ENCODE results near the gene YIPF2.

YIPF2 gene

DNA sequence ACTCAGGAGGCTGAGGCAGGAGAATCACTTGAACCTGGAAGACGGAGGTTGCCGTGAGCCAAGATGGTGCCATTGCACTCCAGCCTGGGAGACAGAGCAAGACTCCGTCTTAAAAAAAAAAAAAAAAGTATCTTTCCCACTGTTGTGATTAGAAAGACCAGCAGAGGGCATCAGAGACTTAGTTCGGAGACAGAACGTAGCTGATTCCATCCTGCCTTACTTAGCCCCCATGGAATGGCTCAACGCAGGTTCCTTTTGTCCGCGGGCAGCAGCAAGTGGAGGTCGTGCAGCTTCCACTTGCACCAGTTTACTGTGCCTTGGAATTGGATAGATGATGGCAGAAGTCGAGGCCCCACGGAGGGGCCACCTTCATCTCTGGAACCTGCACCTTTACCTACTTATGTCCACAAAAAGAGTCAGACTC is 8.2 kb upstream of the YIPF2 start:
- DNase-seq: peak; percentile 73

DNA sequence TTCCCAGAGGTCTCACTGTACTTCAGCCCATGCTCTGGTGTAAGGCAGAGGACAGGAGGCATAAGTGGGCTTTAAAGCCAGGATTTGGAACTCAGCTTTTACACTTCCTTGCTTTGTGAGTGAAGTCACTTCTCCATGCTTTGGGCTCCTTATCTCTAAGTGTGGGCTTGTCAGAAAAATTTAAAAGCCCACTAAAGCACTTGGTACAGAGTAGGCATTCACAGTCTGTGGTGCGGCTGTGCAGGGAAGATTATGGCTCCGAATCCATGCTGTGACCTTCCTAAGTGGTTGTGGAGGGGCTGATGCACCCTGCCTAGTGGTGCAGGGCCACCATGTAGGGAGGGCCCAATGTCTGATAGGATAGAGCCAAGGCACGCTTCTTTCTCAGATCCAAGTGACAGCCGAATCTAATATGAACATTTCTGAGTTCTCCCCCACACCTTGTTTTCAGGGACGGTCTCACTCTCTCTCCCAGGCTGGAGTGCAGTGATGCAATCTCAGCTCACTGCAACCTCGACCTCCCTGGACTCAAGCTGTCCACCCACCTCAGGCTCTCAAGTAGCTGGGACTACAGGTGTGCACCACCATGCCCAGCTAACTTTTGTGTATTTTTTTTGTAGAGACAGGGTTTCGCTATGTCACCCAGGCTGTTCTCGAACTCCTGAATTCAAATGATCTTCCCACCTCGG is 7.1 kb upstream of the YIPF2 start:
- no peak for DNase-seq

DNA sequence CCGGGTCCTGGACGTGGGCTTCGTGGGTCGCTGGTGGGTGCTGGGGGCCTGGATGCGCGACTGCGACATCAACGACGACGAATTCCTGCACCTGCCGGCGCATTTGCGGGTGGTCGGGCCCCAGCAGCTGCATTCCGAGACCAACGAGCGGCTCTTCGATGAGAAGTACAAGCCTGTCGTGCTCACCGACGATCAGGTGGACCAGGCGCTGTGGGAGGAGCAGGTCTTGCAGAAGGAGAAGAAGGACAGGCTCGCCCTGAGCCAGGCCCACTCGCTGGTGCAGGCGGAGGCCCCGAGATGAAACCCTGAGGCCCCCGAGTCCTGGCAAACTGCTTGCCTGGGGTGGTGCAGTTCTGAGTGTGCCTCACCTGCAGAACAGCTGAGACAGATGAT is 959 bp upstream of the YIPF2 start:
- DNase-seq: no peak

DNA sequence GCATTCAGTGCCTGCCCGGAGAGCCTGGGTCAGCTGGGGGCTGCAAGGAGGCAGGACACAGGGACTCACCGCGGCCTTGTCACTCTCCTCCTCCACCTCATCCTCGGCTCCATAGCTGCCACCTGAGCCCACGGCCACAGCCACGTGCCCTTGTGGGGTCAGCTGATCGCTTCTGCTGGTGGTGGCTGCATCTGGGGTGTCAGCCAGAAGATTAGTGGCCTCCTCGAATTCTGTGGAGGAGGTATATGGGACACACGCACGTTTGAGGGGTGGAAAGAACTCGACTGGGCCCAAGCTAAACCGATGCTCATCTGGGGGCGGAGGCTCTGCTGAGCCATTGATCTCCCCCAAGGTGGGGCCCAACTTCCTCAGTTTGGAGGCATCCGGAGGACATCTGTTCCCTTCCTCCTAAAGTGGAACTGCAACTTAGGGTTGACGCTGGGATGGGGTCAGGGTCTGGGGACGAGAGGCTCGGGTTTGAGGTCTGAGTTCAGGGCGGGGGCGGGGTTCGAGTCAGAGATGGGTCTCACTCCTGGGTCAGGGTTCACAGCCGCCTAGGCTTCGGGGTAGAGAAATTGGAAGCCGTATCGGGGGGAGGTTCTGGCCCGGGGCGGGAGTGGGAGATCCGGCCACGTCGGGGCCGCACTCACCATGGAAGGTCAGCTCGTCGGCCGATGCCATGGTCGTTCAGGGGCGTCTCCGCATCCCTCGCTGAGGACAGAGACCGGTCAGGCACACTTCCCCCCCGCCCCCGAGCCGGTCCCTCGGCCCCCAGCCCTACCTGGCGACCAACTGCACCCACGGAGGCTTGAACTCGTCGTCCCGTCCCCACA is 493 bp downstream of the YIPF2 start:
- DNase-seq: no peak

DNA sequence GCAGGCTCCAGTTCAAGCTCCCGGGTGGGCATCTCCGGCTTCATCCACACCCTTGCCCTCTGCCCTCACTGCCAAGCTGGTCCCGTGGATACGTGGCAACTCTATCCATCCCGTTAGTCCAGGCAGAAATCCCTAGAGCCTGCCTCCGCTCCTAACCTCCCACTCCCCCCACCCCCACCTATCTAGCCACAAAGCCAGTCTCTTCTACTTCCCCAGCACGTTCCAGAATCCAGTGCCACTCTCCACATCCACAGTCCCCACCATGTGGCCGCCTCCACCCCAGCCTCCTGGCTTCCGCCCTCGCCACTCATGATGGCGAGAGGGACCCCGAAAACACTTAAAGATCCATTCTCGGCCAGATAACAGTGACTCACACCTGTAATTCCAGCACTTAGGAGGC is 3.8 kb downstream of the YIPF2 start:
- DNase-seq: no peak

DNA sequence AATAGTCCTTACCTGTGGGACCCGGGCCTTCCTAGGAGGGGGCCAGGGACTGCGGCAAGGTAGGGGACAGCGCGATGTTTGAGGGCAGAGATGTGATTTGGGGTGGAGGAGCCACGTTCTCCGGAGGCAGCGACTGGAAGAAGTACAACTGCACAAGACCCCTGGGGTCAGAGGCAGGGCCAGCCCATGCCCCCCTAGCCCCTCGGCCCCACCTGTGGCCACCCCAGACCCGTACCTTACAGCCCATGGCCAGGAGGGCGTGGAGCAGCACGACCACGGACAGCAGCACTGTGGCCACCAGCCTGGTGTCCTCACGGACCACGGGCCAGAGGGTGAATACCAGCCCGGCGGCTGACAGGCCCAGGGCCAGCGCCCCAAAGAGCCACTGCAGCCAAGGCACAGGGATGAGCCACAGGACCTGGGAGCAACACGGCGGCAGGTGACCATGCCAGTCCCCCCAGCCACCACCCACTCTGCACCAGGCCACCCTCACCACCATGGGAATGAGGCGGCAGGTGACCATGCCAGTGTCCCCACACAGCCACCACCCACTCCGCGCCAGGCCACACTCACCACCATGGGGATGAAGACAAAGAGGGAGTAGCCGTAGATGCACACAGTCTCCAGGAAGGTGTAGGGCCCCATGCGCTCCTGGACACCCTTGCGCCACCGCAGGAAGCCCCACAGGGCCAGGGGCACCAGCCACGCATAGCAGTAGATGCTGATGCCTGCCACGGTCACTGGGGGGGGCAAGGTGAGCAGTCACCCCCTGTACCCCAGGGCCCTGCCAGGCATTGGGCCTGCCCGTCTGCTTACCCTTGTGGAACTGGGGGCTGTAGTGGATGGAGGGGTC is 5.0 kb downstream of the YIPF2 start:
- DNase-seq: no peak

DNA sequence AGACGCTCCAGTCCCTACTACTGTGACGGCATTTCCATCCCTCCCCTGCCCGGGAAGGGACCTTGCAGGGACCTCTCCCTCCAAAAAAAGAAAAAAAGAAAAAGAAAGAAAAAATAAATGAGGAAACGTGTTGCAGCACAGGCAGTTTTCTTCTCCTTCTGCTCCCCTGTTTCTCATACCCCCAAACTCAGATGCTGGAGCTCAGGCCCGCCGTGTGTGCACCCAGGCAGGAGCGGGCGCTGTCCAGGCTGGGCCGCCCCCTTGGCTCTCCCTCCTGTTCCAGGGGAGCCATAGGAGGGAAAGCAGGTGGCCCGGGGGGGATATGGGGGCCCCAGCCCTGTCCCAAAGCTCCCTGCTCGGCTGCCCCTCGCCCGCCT is 5.8 kb downstream of the YIPF2 start:
- DNase-seq: no peak

DNA sequence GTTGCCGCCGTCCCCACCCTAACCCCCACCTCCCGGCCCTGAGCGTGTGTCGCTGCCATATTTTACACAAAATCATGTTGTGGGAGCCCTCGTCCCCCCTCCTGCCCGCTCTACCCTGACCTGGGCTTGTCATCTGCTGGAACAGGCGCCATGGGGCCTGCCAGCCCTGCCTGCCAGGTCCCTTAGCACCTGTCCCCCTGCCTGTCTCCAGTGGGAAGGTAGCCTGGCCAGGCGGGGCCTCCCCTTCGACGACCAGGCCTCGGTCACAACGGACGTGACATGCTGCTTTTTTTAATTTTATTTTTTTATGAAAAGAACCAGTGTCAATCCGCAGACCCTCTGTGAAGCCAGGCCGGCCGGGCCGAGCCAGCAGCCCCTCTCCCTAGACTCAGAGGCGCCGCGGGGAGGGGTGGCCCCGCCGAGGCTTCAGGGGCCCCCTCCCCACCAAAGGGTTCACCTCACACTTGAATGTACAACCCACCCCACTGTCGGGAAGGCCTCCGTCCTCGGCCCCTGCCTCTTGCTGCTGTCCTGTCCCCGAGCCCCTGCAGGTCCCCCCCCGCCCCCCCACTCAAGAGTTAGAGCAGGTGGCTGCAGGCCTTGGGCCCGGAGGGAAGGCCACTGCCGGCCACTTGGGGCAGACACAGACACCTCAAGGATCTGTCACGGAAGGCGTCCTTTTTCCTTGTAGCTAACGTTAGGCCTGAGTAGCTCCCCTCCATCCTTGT is 6.4 kb downstream of the YIPF2 start:
- no peak for DNase-seq

DNA sequence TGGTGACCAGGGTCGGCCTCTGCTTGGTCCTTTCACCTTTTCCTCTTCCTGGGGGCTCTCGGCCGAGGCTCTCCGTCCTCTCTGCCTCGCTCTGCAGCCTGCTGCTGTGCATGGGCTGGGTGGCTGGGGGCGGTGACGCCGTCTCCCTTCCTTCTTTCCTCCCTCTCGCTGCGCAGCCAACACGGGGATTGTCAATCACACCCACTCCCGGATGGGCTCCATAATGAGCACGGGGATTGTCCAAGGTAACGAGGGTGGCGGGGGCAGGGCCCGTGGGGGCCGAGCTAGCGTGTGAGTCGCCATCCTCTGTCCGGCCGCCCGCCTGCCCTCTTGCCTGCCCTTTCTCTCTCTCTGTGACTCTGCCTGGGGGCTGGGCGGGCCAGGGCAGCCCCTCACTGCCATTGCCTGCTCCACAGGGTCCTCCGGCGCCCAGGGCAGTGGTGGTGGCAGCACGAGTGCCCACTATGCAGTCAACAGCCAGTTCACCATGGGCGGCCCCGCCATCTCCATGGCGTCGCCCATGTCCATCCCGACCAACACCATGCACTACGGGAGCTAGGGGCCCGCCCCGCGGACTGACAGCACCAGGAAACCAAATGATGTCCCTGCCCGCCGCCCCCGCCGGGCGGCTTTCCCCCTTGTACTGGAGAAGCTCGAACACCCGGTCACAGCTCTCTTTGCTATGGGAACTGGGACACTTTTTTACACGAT is 7.1 kb downstream of the YIPF2 start:
- no peak for DNase-seq

DNA sequence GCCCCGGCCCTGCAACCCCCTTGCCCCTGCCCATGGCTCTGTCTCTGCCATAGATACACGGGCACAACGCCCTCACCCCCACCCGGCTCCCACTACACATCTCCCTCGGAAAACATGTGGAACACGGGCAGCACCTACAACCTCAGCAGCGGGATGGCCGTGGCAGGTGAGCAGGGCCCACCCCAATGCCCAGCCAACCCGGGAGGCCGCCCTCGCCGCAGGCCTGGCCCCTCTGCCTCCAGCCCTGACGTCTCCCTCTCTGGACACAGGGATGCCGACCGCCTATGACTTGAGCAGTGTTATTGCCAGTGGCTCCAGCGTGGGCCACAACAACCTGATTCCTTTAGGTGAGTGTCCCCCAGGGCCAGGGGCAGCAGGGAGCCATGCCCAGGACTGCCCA is 7.7 kb downstream of the YIPF2 start:
- DNase-seq: no peak

DNA sequence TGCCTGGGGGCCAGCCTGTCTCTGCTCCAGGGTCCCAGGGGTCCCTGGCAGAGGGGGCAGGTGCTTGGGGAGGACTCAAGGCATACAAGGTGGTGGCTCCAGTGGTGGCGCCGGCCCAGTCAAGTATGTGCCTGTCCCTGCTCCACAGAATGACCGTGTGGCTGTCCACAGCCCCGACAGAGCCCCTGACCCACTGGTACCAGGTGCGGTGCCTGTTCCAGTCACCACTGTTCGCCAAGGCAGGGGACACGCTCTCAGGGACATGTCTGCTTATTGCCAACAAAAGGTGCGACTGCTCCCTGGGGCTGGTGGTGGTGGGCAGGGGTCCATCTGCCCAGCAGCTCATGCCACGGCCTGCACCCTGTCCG is 8.2 kb downstream of the YIPF2 start:
- no peak for DNase-seq

DNA sequence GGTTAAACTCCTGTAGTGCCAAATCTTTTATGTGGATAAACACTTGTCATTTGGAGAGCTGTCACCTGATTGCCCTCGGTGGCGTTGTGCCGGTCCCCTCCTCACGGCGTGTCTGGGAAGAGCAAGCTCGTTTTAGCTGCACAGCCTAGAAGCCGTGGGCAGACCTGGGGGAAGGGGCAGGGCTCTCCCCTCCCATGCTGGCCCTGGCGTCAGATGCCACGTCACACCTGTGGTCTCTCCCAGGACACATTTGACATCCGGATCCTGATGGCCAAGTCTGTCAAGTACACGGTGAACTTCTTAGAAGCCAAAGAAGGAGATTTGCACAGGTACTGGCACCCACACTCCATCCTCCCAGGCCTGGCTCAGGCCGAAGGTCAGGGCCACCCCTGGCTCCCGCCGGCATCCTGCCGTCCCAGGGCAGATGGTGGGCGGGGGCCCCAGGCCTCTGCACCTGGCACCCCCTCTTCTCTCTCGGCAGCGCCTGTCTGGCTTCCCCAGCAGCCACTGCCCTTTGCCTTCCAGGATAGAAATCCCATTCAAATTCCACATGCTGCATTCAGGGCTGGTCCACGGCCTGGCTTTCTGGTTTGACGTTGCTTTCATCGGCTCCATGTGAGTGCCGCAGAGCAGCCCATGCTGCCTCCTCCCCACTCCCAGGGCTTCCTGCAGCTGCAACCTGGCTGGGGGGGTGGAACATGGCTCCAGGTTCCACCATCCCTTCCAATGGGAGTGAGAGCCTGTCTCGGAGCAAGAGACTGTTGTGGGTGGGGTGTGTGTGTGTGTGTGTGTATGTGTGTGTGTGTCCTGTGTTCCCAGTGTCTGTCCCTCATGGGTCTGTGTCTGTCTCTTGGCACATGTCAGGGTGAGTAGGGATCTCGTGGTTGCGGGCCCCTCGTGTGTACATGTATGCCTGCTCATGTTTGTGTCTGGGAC is 8.8 kb downstream of the YIPF2 start:
- no peak for DNase-seq

DNA sequence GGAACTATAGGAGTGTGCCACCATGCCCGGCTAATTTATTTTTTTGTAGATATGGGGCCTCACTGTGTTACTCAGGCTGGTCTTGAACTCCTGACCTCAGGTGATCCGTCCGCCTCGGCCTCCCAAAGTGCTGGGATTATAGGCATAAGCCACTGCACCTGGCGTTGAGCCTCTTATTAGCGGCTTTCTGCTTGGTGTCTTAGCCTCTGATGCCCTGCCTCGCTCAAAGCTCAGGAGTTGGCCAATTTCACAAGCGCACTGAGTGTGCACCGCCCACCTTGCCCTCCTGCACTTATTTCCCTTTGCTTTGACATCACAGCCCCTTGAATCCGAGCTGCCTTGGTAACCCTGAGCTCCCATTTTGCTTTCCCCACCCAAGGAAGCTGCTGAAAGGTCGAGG is 10.1 kb downstream of the YIPF2 start:
- DNase-seq: no peak

DNA sequence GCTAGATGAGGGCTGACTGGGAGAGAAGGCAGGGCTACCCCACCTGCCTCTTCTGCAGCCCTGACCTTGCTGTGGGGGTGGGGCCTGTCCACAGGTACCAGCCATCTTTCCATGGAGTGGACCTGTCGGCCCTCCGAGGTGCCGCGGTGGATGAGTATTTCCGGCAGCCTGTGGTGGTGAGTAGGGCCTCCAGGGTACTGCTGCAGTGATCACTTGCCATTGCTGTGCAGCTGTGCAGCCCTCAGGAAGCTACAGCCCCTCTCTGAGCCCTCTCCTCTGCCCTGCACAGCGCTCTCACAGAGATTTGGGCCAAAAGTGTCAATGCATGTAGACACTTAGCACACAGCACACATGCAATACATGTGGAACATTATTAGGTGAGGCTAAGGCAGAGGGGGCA is 11.8 kb downstream of the YIPF2 start:
- no peak for DNase-seq

DNA sequence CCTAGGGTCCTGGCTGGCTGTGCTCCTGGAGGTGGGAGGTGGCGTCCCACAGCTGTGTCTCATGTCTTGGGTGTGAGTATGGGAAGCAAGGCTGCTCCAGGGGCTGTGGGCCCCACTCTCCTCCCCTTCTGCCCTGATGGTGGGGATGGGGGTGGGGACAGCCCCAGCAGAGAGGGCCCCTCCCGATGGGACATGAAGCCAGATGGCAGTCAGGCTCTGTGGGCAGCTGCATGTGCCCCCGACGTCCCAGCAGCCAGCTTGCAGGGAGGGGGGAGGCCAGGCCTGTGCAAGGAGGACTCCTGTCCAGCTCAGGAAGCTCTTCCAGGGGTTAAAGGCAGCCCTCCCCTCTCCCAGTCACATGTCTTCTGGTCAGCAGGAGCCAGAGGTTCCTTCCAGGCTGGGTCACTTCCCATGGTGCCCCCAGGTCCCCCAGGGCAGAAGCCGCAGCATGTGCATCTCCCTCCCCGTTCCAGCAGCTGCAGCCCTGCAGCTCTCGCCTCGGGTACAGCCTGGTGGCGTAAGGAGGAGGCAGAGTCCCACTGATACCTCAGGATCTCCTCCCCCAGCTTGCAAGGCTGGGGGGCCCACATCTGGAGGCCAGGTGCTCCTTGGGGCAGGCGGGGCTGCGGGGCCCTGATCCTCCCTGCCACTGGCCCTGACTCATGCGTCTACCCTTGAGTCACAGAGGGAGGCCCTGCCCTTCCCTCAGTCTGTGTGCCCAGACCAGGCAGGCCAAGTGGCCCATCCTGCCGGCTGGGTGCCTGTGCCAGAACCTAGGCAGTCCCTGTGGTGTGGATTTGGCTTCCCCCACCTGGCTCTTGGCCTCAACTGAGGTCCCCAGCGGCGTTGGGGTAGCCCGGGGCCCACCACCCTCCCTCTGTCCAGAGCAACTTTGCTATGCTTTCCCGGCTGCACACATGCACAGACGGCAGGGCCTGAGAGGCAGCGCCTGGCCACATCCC is 13.0 kb downstream of the YIPF2 start:
- no peak for DNase-seq

DNA sequence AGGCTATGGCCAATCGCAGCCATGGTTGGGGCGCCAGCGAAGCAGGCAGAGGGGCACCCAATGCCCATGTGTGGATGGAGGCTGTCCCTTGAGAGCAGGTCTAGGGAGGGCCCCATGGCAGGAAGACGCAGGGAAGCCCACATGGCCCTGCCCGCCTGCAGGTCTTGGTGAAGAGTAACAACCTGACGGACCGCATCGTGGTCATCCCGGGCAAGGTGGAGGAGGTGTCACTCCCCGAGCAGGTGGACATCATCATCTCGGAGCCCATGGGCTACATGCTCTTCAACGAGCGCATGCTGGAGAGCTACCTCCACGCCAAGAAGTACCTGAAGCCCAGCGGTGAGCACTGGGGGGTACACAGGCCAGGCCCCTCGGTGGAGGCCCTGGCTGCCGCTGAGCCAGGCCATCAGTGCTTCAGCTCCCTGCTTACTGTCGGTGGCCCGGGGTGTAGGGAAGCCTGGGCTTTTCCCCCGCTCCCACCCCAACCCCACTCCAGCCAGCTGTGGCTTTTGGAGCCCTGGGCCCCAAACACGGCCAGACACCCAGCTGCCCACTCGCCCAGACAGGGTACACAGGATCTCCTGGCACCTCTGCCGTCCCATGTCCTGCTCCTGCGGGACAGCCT is 14.6 kb downstream of the YIPF2 start:
- DNase-seq: no peak

DNA sequence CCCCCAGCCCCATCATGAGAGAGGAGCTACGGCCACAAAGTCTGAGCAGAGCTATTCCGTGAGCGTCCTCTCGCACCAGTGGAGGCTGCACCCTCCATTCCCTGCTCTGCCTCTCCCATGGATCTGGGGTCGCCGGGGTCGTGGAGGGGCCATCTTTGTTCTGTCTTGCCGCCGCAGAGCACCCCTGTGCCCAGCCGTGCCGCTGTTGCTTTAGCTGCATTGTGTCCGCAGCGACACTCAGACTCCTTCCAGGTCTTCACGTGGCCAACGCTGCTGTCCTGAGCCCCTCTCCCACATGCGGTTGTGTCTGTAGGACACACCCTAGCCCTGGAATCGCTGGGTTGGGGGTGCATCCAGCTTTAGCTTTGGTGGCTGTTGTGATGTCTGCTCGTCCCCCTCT is 15.8 kb downstream of the YIPF2 start:
- DNase-seq: no peak

DNA sequence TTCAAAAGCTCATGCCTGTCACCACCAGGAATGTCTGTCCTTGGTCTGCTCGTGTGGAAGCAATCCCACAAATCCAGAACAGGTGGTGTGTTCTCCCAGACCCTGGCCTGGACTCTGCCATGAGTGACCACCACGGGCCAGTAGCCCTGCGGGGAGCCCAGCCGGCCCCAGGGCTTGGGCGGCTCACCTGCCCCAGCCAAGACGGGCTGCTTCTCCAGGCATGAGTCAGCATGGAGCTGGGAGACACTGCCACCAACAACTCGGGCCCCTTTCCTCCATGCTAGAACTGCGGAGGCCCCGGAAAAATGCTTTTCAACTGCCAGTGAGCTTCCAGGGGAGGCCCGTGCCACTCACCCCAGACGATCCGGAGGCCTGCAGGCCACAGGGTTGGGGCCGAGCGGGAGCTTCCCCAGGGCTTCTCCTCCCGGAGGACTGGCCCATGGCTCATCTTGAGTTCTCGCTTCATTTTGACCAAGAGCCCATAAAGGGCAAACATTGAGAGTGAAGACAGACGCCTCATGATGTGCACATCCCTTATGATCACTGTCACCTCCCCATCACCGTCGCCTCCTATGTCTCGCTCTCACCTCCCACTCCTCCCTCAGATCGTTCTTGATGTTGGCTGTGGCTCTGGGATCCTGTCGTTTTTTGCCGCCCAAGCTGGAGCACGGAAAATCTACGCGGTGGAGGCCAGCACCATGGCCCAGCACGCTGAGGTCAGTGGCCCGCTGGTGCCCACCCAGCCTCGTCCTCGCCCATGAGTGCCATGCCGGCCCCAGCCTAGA is 16.7 kb downstream of the YIPF2 start:
- no peak for DNase-seq
